GM10266 (cell line): ENCODE measurements around the gene DNAH2.
A peak's percentile ranks its signal among the peaks of the same experiment; 100 is the strongest.

Experiments used
- DNase-seq: peaks from one replicate; pipeline ENCODE4 v3.0.0; 2012; ENCODE audit errors: extremely low spot score
- TF ChIP-seq, protein P1 (sequence below): IDR thresholded peaks from 2 replicates; pipeline ENCODE4 v1.5.1; 2012; ENCODE audit warnings: mild to moderate bottlenecking, low read depth; ENCODE audit not compliant: control insufficient read depth, insufficient read depth; ENCODE audit errors: missing control alignments

The DNAH2 gene

DNA sequence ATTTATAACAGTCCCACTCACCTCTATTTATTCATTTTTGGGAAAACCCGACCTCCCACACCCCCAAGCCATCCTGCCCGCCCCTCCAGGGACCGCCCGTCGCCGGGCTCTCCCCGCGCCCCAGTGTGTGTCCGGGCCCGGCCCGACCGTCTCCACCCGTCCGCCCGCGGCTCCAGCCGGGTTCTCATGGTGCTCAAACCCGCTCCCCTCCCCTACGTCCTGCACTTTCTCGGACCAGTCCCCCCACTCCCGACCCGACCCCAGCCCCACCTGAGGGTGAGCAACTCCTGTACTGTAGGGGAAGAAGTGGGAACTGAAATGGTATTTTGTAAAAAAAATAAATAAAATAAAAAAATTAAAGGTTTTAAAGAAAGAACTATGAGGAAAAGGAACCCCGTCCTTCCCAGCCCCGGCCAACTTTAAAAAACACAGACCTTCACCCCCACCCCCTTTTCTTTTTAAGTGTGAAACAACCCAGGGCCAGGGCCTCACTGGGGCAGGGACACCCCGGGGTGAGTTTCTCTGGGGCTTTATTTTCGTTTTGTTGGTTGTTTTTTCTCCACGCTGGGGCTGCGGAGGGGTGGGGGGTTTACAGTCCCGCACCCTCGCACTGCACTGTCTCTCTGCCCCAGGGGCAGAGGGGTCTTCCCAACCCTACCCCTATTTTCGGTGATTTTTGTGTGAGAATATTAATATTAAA lies 136.7 kb downstream of the DNAH2 start:
- TF ChIP-seq, protein P1, sequence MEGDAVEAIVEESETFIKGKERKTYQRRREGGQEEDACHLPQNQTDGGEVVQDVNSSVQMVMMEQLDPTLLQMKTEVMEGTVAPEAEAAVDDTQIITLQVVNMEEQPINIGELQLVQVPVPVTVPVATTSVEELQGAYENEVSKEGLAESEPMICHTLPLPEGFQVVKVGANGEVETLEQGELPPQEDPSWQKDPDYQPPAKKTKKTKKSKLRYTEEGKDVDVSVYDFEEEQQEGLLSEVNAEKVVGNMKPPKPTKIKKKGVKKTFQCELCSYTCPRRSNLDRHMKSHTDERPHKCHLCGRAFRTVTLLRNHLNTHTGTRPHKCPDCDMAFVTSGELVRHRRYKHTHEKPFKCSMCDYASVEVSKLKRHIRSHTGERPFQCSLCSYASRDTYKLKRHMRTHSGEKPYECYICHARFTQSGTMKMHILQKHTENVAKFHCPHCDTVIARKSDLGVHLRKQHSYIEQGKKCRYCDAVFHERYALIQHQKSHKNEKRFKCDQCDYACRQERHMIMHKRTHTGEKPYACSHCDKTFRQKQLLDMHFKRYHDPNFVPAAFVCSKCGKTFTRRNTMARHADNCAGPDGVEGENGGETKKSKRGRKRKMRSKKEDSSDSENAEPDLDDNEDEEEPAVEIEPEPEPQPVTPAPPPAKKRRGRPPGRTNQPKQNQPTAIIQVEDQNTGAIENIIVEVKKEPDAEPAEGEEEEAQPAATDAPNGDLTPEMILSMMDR = no peak
- no peak for DNase-seq

DNA sequence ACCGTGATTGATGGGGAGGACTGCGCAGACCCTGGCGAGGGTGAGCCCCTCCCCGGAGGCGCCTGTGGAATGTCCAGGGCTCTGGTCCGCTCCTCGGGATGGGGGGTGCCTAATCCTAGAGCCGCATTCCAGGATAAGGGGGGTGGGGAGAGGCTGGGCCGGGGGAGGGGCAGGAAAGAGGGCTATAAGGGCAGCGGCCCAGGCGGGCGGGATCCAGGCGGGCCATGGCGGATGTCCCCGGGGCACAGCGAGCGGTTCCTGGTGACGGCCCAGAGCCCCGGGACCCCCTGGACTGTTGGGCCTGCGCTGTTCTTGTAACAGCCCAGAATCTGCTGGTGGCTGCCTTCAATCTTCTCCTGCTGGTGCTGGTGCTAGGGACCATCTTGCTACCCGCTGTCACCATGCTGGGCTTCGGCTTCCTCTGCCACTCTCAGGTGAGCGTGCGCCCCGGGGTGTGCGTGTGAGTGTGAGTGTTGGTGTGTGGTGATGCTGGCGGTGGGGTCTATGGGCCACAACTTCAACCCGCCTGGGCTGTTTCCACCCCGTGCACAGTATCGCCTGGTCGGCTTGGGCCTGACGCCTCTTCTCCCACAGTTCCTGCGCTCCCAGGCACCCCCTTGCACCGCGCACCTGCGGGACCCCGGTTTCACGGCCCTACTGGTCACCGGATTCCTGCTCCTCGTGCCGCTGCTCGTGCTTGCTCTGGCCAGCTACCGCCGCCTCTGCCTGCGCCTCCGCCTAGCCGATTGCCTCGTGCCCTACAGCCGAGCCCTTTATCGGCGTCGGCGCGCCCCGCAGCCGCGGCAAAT lies 137.5 kb downstream of the DNAH2 start, which contains the start of gene TMEM88:
TMEM88 (plus strand) TSS at position 216 of the 809 bp plus-strand sequence; CDS start at position 225, 9 bp downstream.
- TF ChIP-seq, protein P1 = no peak
- no peak for DNase-seq

DNA sequence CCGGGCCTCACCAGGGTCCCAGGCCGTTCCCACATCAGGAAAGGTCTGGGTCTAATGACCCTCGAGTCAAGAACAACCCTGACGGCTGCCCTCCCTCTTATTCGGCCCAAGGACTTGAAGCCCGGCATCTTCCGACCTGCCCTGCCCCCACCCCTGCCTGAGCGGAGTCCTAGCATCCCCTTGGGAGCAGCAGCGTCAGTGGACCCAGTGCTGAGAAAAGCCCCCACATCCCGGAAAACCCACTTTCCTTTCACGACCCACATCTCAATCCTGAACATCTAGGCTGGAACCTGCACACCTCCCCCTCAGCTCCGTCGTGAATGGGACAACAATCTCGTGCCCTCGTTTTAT lies 138.1 kb downstream of the DNAH2 start:
- no peak for DNase-seq
- TF ChIP-seq, protein P1 = no peak

DNA sequence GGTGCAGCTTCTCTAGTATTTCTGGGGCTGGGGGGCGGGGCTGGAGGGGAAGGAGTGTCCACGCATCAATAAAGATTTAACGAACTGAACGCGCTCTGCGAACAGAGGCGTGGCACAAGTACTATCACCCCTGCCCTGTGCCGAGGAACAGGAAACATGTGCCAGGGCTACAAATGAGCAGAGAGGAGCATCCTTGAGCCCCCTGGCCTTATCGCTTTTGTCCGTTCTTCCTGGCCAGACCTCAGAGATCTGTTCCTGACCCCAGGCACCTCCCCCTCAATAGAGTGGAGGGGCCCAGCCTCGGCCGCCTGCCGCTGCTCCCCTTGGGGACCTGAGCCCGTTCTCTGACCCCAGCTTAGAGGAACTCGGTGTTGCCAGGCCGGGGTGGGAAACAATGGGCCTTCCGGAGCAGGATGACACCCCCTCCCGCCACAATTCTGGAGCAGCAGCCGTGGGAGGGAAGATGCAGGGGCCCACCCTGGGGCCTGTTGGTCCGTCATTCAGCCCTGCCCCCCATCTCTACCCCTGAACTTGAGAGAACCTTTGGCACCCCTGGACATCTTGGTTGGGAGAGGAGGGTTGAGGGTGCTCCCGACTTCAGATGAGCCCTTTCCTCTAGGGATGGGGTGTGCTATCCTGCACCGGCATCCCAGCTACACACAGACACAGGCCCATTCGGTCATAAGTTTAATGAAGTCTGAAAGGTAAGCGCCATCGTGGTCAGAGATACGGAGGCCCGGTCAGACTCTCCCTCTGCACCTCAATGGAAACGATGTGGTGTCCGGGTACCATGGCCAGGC lies 138.7 kb downstream of the DNAH2 start:
- TF ChIP-seq, protein P1 = no peak
- peak; percentile 47 for DNase-seq

DNA sequence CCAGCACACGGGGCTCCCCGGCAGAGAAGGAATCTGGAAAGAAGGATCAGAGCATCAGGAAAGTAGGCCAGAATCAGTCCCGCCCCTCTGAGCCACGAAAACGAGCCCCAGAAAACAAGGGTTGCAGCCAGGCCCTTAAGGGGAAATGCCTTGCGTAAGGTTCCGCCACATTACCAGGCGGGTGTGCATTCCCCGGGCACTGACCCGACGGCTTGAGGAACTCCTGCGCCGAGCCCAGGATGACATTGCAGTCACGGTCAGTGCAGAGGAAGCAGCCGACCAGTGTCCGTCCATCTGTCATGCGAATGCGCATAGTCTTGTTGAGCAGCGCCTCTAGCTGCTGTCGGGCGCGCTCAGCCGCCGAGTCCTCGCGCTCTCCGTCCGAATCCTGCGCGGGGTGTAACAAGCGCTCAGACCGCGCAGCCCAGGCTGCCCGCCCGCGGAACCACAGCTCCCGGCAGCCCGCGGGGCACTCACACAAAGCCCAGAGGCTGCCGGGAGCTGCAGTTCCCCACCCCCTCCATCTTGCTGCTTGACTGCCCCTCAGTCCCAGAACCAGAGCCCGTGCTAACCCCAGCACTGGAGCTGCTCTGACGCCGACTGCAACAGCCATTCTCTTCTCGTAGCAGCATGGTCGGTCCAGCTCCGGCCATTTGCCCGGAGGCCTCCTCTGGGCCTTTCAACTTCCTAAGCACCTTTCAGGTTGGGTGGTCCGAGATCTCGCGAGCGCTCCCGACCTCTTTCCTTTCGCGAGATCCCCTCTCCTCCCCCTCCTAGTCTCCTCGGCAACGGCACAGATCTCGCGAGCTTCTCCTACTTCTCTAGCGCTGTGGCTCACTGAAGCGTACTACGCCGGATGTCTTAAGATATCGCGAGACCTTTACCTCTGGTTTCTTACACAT lies 139.5 kb downstream of the DNAH2 start, which contains the start of gene NAA38:
NAA38 (minus strand) TSS at position 749 of the 902 bp plus-strand sequence; CDS start at position 653, 96 bp downstream.
- TF ChIP-seq, protein P1 = peak; percentile 59
- DNase-seq = peak; percentile 95
